Amniotic stem cell (primary cell): ENCODE measurements around the gene MYO18A.

ENCODE experiments used
- DNase-seq: peaks from one replicate; lab custom pipeline; 2025; lab: John Stamatoyannopoulos, UW

MYO18A gene

DNA sequence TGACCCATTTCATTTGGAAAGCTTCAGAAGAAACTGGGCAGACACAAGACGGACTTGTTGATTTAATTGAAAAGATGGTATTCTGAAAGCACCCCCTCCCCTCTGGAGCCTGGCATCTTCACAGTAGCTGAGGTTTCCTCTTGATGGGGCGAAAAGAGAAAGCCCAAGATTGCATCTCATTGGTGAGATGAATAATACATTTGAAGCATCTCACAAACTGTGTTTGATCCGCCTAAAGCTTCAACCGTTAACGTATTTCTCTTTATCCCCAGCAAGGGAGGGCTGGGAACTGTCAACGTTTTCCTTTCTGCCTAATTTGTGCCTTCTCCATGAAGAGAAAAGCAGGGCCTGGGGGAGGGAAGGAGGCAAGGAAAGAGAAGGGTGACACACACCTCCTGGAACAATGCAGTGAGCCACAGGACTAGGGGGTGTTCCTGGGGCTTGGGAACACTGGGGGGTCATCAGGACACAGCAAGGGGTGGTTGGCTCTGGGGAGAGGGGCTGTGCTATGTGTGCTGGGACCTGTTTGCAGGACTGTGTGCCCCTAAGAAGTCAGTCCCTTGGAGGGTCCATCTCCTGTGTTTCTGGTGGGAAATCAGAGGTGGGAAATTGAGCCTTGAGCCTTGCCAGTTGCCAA lies 155.8 kb downstream of the MYO18A start:
- DNase-seq: no peak

DNA sequence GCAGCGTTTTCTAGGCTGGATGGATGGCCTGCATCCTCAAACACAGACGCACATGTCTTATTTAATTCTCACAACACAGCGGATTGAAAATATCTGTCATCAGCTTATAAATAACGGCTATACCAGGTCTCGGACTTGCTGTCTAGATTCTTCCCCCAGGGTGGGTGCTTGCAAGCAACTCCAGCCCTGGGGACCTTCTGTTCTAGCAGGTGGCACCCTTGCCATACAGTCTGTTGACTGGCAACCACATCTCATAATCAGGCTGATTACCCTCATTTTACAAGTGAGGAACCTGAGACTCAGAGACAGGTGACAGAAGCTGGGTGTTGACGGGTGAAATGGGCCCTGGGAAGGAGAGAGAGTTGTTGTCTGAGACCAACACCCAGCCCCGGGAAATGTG lies 158.1 kb downstream of the MYO18A start:
- DNase-seq: no peak

DNA sequence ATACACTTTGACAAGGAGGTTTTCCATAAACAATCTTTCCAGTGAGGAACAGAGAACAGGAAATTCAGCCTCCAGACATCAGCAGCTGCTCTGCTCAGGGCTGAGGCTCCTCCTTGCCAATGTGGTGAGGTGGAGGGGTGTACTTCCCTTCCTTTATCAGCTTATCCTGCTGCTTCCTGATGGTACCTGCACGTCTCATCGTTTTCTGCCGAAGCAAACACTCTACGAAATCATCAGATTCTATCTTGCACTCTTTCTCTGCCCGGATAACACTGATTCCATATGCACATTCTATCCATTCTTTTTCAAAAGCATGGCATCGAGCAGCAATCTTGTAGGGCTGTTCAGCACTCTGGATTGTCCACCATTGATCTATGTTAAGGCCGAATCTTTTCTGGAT lies 159.0 kb downstream of the MYO18A start:
- DNase-seq: no peak
